CD4-positive, CD25-positive, alpha-beta regulatory T cell (primary cell): Measurements from ENCODE around the gene PTPMT1. TPM values are rescaled to one million over a fixed set of nuclear protein-coding genes. Genes with fewer than 3 reads are reported as not detected.

ENCODE experiments used
- ATAC-seq, 2 donors: fragments of 150-1000 bp; cut with Tn5 transposase; one replicate each; pipeline ENCODE4 v1.10.0; 2021; ENCODE audit warnings: low read depth in 2 of 2, moderate number of reproducible peaks in 2 of 2, moderate library complexity in 1 of 2
- DNase-seq, 3 donors: peaks; one replicate each; pipeline versions ENCODE4 v3.0.0 to v3.0.0-alpha.2; 2012 to 2022; ENCODE audit warnings: mixed read lengths in 1 of 3
- H3K27ac ChIP-seq: one replicate; pipeline ENCODE4 v1.7.0; 2013; ENCODE audit warnings: mild to moderate bottlenecking, low read length; ENCODE audit not compliant: insufficient read depth, poor library complexity, severe bottlenecking
- H3K27me3 ChIP-seq: one replicate; pipeline ENCODE4 v1.7.0; 2013; ENCODE audit warnings: low read length; ENCODE audit not compliant: control insufficient read depth, insufficient read depth
- H3K36me3 ChIP-seq: one replicate; pipeline ENCODE4 v1.7.0; 2013; ENCODE audit warnings: mild to moderate bottlenecking, low read length, moderate library complexity; ENCODE audit not compliant: control insufficient read depth, insufficient read depth
- H3K4me1 ChIP-seq: 2 replicates; pipeline ENCODE4 v1.7.0; 2013; ENCODE audit warnings: mild to moderate bottlenecking, low read length; ENCODE audit not compliant: insufficient read depth, control insufficient read depth, poor library complexity, severe bottlenecking
- H3K4me3 ChIP-seq: one replicate; pipeline ENCODE4 v1.7.0; 2013; ENCODE audit warnings: low read depth, mild to moderate bottlenecking, low read length, moderate library complexity
- H3K9me3 ChIP-seq, 2 experiments: 1 replicate in 1 of 2; 2 replicates in 1 of 2; pipeline ENCODE4 v1.7.0; 2013; ENCODE audit warnings: low read length in 2 of 2, mild to moderate bottlenecking in 1 of 2, moderate library complexity in 1 of 2; ENCODE audit not compliant: control insufficient read depth in 2 of 2
- H3K27ac Mint-ChIP-seq, 3 donors: one replicate each; pipeline ENCODE4 v1.8.0; 2020 to 2022; ENCODE audit warnings: mild to moderate bottlenecking in 3 of 3, mixed read lengths in 3 of 3, moderate library complexity in 2 of 3
- H3K27me3 Mint-ChIP-seq: one replicate; pipeline ENCODE4 v1.8.0; 2022; ENCODE audit warnings: mild to moderate bottlenecking, mixed read lengths
- H3K36me3 Mint-ChIP-seq: one replicate; pipeline ENCODE4 v1.8.0; 2020; ENCODE audit warnings: mixed read lengths
- H3K4me1 Mint-ChIP-seq, 4 donors: one replicate each; pipeline ENCODE4 v1.8.0; 2020 to 2022; ENCODE audit warnings: mixed read lengths in 4 of 4, mild to moderate bottlenecking in 1 of 4
- H3K4me3 Mint-ChIP-seq, 4 donors: one replicate each; pipeline ENCODE4 v1.8.0; 2020 to 2022; ENCODE audit warnings: mild to moderate bottlenecking in 4 of 4, mixed read lengths in 4 of 4, moderate library complexity in 3 of 4
- H3K9me3 Mint-ChIP-seq, 7 donors: one replicate each; pipeline ENCODE4 v1.8.0; 2020 to 2022; ENCODE audit warnings: mixed read lengths in 7 of 7, mild to moderate bottlenecking in 3 of 7, moderate library complexity in 2 of 7
- polyA plus RNA-seq, 4 donors: library from polyadenylated mRNA; unstranded; fragments of 300-500 nt; fragmentation: Illumina TruSeq; gene quantifications; one replicate each; pipeline ENCODE4 v1.2.3, GENCODE V29; 2021
- total RNA-seq: library from RNA; stranded (reverse); gene quantifications from one replicate; pipeline ENCODE4 v1.2.3, GENCODE V29; 2022

PTPMT1 gene
- total and polyA plus RNA-seq, 5 donors from 2014 or later: 19.5 to 86.1 (median 73.7) TPM

DNA sequence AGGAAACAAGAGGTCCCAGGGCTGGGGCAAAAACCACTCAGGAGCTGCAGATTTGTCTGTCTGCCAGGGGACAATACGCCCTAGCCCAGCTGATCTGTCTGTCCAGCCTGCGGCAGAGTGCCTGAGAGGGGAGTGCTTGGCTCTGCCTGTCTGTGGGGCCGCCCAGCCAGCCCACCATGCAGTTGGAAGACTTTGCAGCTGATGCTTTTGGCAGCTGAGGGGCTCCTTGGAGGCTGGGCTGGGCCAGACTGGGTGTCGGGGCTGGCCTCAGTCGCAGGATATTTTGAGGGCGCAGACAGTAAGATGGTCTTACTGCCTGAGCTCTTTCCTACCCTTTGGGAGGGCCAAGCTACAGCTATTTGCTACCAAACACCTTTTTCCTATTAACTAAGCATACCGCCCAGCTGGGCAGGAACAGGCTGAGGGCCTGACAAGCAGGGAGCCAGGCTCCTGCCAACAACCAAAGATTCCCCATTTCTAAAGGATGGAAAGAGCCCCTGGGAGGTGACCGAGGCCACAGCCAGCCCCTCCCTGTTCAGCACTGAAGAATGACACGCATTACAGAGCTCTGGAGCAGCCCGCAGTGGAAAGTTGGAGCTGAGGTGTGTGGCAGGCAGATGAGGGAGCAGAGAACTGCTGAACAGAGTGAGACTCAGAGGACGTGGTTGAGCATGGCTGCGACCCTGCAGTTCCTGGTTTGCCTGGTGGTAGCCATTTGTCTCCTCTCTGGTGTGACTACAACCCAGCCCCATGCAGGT, 20.9 kb downstream of the PTPMT1 start, which contains the start of gene FAM180B:
Gene FAM180B (plus strand): TSS at position 581 of the 758 bp plus-strand sequence. CDS start 91 bp downstream, at position 672.
- no peaks in the 10 kb centered on the region for H3K9me3 Mint-ChIP-seq
- ATAC-seq: no peak
- Histone ChIP-seq H3K4me1 (no peaks in the 10 kb centered on the region), H3K27ac (no peak within 1 kb of the TSS), H3K36me3 (peaks cover 36% of the 10 kb centered on the region), H3K4me3 (no peak within 1 kb of the TSS), H3K9me3 (no peaks in the 10 kb centered on the region), H3K27me3 (no peaks in the 10 kb centered on the region)
- peaks cover 0 to 11% (median 6%) of the 10 kb centered on the region in 4 donors for H3K4me1 Mint-ChIP-seq
- peaks cover 4% of the 10 kb centered on the region for H3K27me3 Mint-ChIP-seq
- H3K36me3 Mint-ChIP-seq: peaks cover 24% of the 10 kb centered on the region
- DNase-seq: no peak
- H3K27ac Mint-ChIP-seq: peak within 1 kb of the TSS in 1 of 3 donors; percentile 5
- no peak within 1 kb of the TSS for H3K4me3 Mint-ChIP-seq

GRCh38 chr11:47587039-47587716, 21.8 kb downstream of the PTPMT1 start:
- DNase-seq (no peak), ATAC-seq (peak in 1 of 2 donors; percentile 25)
- H3K27ac ChIP-seq: no peak overlapping the region
- H3K27me3 ChIP-seq: no peaks in the 10 kb centered on the region
- Mint-ChIP-seq H3K36me3 (peaks cover 20% of the 10 kb centered on the region), H3K27ac (peak overlapping the region in 1 of 3 donors; percentile 5), H3K9me3 (no peaks in the 10 kb centered on the region), H3K4me1 (peaks cover 0 to 7% (median 3%) of the 10 kb centered on the region in 4 donors), H3K4me3 (no peak overlapping the region), H3K27me3 (peaks cover 4% of the 10 kb centered on the region)
- H3K4me1 ChIP-seq: no peaks in the 10 kb centered on the region
- no peak overlapping the region for H3K4me3 ChIP-seq
- no peaks in the 10 kb centered on the region for H3K9me3 ChIP-seq
- peaks cover 27% of the 10 kb centered on the region for H3K36me3 ChIP-seq

DNA sequence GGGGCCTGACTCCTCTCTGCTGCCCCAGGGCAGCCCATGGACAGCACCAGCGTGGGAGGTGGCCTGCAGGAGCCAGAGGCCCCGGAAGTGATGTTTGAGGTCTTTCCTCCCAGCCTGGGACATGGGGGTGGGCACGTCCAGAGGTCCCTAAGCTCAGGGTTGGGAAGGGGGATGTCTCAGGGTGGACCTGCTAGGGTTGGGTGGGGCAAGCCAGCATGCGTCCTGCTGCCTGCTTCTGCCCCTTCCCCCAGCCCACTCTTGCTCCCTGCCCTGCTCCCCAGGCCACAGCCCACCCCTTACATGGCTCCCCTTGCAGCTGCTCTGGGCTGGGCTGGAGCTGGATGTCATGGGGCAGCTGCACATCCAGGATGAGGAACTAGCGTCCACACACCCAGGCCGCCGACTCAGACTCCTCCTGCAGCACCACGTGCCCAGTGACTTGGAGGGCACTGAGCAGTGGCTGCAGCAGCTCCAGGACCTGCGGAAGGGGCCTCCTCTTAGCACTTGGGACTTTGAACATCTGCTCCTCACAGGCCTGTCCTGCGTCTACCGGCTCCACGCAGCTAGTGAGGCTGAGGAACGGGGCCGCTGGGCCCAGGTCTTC, 22.4 kb downstream of the PTPMT1 start:
- DNase-seq (no peak), ATAC-seq (peak in 1 of 2 donors; percentile 20)
- Histone ChIP-seq H3K36me3 (peaks cover 21% of the 10 kb centered on the region), H3K9me3 (no peaks in the 10 kb centered on the region), H3K27ac (no peak overlapping the region), H3K4me3 (no peak overlapping the region), H3K4me1 (no peaks in the 10 kb centered on the region), H3K27me3 (peaks cover 3% of the 10 kb centered on the region)
- H3K9me3 Mint-ChIP-seq: no peaks in the 10 kb centered on the region
- H3K4me3 Mint-ChIP-seq: no peak overlapping the region
- no peak overlapping the region for H3K27ac Mint-ChIP-seq
- H3K4me1 Mint-ChIP-seq: peaks cover 0 to 4% (median 1%) of the 10 kb centered on the region in 4 donors
- H3K36me3 Mint-ChIP-seq: peaks cover 15% of the 10 kb centered on the region
- peaks cover 10% of the 10 kb centered on the region for H3K27me3 Mint-ChIP-seq

DNA sequence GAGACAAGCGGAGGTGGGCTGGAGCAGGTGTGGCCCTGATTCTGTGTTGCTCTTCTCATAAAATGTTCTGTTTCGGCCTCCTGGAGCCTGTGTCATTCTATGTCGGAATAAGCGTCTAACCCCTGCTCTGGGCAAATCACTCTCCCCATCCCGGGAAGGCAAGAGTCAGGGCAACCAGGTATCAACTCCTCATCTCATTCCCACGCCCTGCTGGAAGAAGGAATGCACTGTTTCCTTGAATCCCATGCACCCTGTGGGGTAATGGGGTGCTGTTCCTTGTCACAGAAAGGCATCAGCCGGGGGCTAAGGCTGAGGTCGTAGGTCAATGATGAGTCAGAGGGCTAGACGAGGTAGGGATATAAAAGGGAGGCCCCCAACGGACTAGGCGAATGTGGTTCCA, 23.7 kb downstream of the PTPMT1 start:
- H3K4me1 Mint-ChIP-seq: peaks cover 0 to 4% (median 0%) of the 10 kb centered on the region in 4 donors
- H3K27ac Mint-ChIP-seq: no peak overlapping the region
- H3K27me3 Mint-ChIP-seq: peaks cover 21% of the 10 kb centered on the region
- H3K9me3 Mint-ChIP-seq: no peaks in the 10 kb centered on the region
- H3K27me3 ChIP-seq: peaks cover 12% of the 10 kb centered on the region
- H3K27ac ChIP-seq: no peak overlapping the region
- DNase-seq: no peak
- H3K36me3 Mint-ChIP-seq: peaks cover 4% of the 10 kb centered on the region
- H3K4me3 Mint-ChIP-seq: no peak overlapping the region
- H3K4me1 ChIP-seq: peaks cover 8% of the 10 kb centered on the region
- no peaks in the 10 kb centered on the region for H3K9me3 ChIP-seq
- H3K4me3 ChIP-seq: no peak overlapping the region
- H3K36me3 ChIP-seq: peaks cover 8% of the 10 kb centered on the region
- ATAC-seq: no peak

- Histone ChIP-seq H3K27ac (no peak overlapping the region), H3K36me3 (peaks cover 4% of the 10 kb centered on the region), H3K4me3 (no peak overlapping the region), H3K4me1 (peaks cover 8% of the 10 kb centered on the region), H3K9me3 (no peaks in the 10 kb centered on the region), H3K27me3 (peaks cover 15% of the 10 kb centered on the region)
- Mint-ChIP-seq H3K27me3 (peaks cover 23% of the 10 kb centered on the region), H3K9me3 (no peaks in the 10 kb centered on the region), H3K27ac (no peak overlapping the region), H3K36me3 (peaks cover 2% of the 10 kb centered on the region), H3K4me3 (no peak overlapping the region), H3K4me1 (peaks cover 0 to 7% (median 0%) of the 10 kb centered on the region in 4 donors)
- ATAC-seq (no peak), DNase-seq (no peak)
Observed at GRCh38 chr11:47589584-47589976, 24.2 kb downstream of the PTPMT1 start.

- H3K27me3 ChIP-seq: peaks cover 17% of the 10 kb centered on the region
- ATAC-seq (no peak), DNase-seq (no peak)
- H3K27ac ChIP-seq: no peak overlapping the region
- peaks cover 8% of the 10 kb centered on the region for H3K4me1 ChIP-seq
- Mint-ChIP-seq H3K36me3 (peaks cover 5% of the 10 kb centered on the region), H3K27me3 (peaks cover 30% of the 10 kb centered on the region), H3K4me3 (no peak overlapping the region), H3K27ac (peak overlapping the region in 1 of 3 donors; percentile 14), H3K4me1 (peaks cover 0 to 9% (median 0%) of the 10 kb centered on the region in 4 donors), H3K9me3 (no peaks in the 10 kb centered on the region)
- H3K9me3 ChIP-seq: no peaks in the 10 kb centered on the region
- H3K4me3 ChIP-seq: no peak overlapping the region
- H3K36me3 ChIP-seq: no peaks in the 10 kb centered on the region
Observed at GRCh38 chr11:47589977-47590861, 24.8 kb downstream of the PTPMT1 start.

GRCh38 chr11:47591764-47592163, 26.4 kb downstream of the PTPMT1 start:
- no peaks in the 10 kb centered on the region for H3K9me3 ChIP-seq
- peak in 1 of 3 donors; percentile 17 for DNase-seq
- ATAC-seq: no peak
- no peaks in the 10 kb centered on the region for H3K36me3 ChIP-seq
- no peak overlapping the region for H3K27ac ChIP-seq
- peaks cover 0 to 9% (median 0%) of the 10 kb centered on the region in 4 donors for H3K4me1 Mint-ChIP-seq
- peaks cover 34% of the 10 kb centered on the region for H3K27me3 Mint-ChIP-seq
- H3K27ac Mint-ChIP-seq: no peak overlapping the region
- no peaks in the 10 kb centered on the region for H3K9me3 Mint-ChIP-seq
- peaks cover 17% of the 10 kb centered on the region for H3K27me3 ChIP-seq
- H3K4me3 ChIP-seq: no peak overlapping the region
- H3K36me3 Mint-ChIP-seq: peaks cover 8% of the 10 kb centered on the region
- no peak overlapping the region for H3K4me3 Mint-ChIP-seq
- peaks cover 8% of the 10 kb centered on the region for H3K4me1 ChIP-seq
